ENCODE data around the gene TFPT. TPM values are rescaled to one million over a fixed set of nuclear protein-coding genes. Genes with fewer than 3 reads are reported as not detected.
"Not testable (repeated sequence)": the region's sequence is repeated elsewhere in the genome, so short reads cannot be mapped to it uniquely, and the experiment has no call there.

TFPT gene
- total RNA-seq, 1 donor from 2014 or later: 22.1 TPM

- H3K27ac ChIP-seq: no peak overlapping the region
- H3K9me3 ChIP-seq: no peaks in the 10 kb centered on the region
- peaks cover 23% of the 10 kb centered on the region for H3K27me3 ChIP-seq (ENCODE audit: low read depth)
- intact Hi-C loops (cut with DNase I): no loop called here
- H3K4me3 ChIP-seq: peak overlapping the region; percentile 31
- ATAC-seq (peak in 1 of 2 donors; percentile 22), DNase-seq (no peak)
- no peak for TF ChIP-seq CTCF (IDR thresholded peaks at IDR 0.05)
- no peaks in the 10 kb centered on the region for H3K36me3 ChIP-seq
- H3K4me1 ChIP-seq: peaks cover 6% of the 10 kb centered on the region
Observed at GRCh38 chr19:54096617-54097106, 18.8 kb downstream of the TFPT start.

- ATAC-seq: peak; percentile 69 to 78
- H3K27ac ChIP-seq; intact Hi-C loops (cut with DNase I); H3K9me3 ChIP-seq; H3K4me1 ChIP-seq; H3K36me3 ChIP-seq: not testable (repeated sequence)
- Histone ChIP-seq H3K27me3 (ENCODE audit: low read depth) (peaks cover 23% of the 10 kb centered on the region), H3K4me3 (peak overlapping the region; percentile 36)
- peak; percentile 73 for DNase-seq
Observed at GRCh38 chr19:54095859-54096616, 19.4 kb downstream of the TFPT start.

GRCh38 chr19:54095136-54095858 lies 20.2 kb downstream of the TFPT start:
- Histone ChIP-seq H3K4me1 (peaks cover 6% of the 10 kb centered on the region), H3K9me3 (no peaks in the 10 kb centered on the region), H3K27ac (no peak overlapping the region), H3K27me3 (ENCODE audit: low read depth) (peaks cover 24% of the 10 kb centered on the region), H3K36me3 (no peaks in the 10 kb centered on the region), H3K4me3 (peak overlapping the region; percentile 36)
- no peak for TF ChIP-seq CTCF (IDR thresholded peaks at IDR 0.05)
- intact Hi-C loops (cut with DNase I): no loop called here
- ATAC-seq (peak in 1 of 2 donors; percentile 12), DNase-seq (no peak)

- H3K36me3 ChIP-seq: no peaks in the 10 kb centered on the region
- H3K4me1 ChIP-seq: peaks cover 6% of the 10 kb centered on the region
- H3K27ac ChIP-seq: no peak overlapping the region
- H3K9me3 ChIP-seq: no peaks in the 10 kb centered on the region
- intact Hi-C loops (cut with DNase I): no loop called here
- DNase-seq (no peak), ATAC-seq (no peak)
- TF ChIP-seq CTCF (IDR thresholded peaks at IDR 0.05): no peak
- peaks cover 29% of the 10 kb centered on the region for H3K27me3 ChIP-seq (ENCODE audit: low read depth)
- H3K4me3 ChIP-seq: no peak overlapping the region
Observed at GRCh38 chr19:54094426-54095000, 20.9 kb downstream of the TFPT start.

- H3K4me1 ChIP-seq: no peaks in the 10 kb centered on the region
- DNase-seq (no peak), ATAC-seq (no peak)
- no peak for TF ChIP-seq CTCF (IDR thresholded peaks at IDR 0.05)
- intact Hi-C loops (cut with DNase I): no loop called here
- H3K36me3 ChIP-seq: no peaks in the 10 kb centered on the region
- no peak overlapping the region for H3K4me3 ChIP-seq
- H3K27me3 ChIP-seq (ENCODE audit: low read depth): peaks cover 9% of the 10 kb centered on the region
- peaks cover 9% of the 10 kb centered on the region for H3K9me3 ChIP-seq
- H3K27ac ChIP-seq: no peak overlapping the region
Observed at GRCh38 chr19:54084410-54084809, 31.0 kb downstream of the TFPT start.

All from lower lobe of right lung (tissue), 2 donors.